Activated naive CD4-positive, alpha-beta T cell treated with anti-CD3 and anti-CD28 coated beads for 36 hours (primary cell): ENCODE data around the gene DSCAML1. TPM values are rescaled to one million over a fixed set of nuclear protein-coding genes. Genes with fewer than 3 reads are reported as not detected.

ENCODE experiments used
- CTCF ChIA-PET: fragments of 350-600 bp; sonication (Branson Sonifier 250); formaldehyde crosslinking; loops from one replicate; lab custom pipeline; 2021; ENCODE audit warnings: antibody characterized with exemption; lab: Charles Lee
- DNase-seq: peaks from one replicate; pipeline ENCODE4 v3.0.0-alpha.2; 2020
- H3K27ac Mint-ChIP-seq: one replicate; pipeline ENCODE4 v1.8.0; 2021; ENCODE audit warnings: mild to moderate bottlenecking, mixed read lengths
- H3K27me3 Mint-ChIP-seq: one replicate; pipeline ENCODE4 v1.8.0; 2021; ENCODE audit warnings: low read depth, mixed read lengths
- H3K36me3 Mint-ChIP-seq: one replicate; pipeline ENCODE4 v1.8.0; 2021; ENCODE audit warnings: low read depth, mixed read lengths
- H3K4me1 Mint-ChIP-seq: one replicate; pipeline ENCODE4 v1.8.0; 2021; ENCODE audit warnings: low read depth, mixed read lengths
- H3K4me3 Mint-ChIP-seq: one replicate; pipeline ENCODE4 v1.8.0; 2021; ENCODE audit warnings: mild to moderate bottlenecking, moderate library complexity, mixed read lengths
- H3K9me3 Mint-ChIP-seq: one replicate; pipeline ENCODE4 v1.8.0; 2021; ENCODE audit warnings: mixed read lengths
- intact Hi-C: fragments of 100-400 bp; cut with micrococcal nuclease; formaldehyde crosslinking; loops from one replicate; pipeline ENCODE4 v1.15.1; 2023
- total RNA-seq, 2 experiments: library from RNA; stranded (reverse); gene quantifications; one replicate each; pipeline ENCODE4 v1.2.3, GENCODE V29; 2021

The DSCAML1 gene
- total RNA-seq, 2 experiments from 2014 or later: 0.17 to 0.30 TPM

GRCh38 chr11:117420598-117420997 lies 376.4 kb downstream of the DSCAML1 start:
- no peak for DNase-seq
- no peak overlapping the region for H3K27ac Mint-ChIP-seq
- no peaks in the 10 kb centered on the region for H3K36me3 Mint-ChIP-seq
- intact Hi-C loops: loop anchor here (10.0 kb wide), 1 partner anchor 634 kb away; no protein-coding TSS in a partner anchor
- H3K4me1 Mint-ChIP-seq: no peaks in the 10 kb centered on the region
- no peaks in the 10 kb centered on the region for H3K27me3 Mint-ChIP-seq
- no peak overlapping the region for H3K4me3 Mint-ChIP-seq
- no peaks in the 10 kb centered on the region for H3K9me3 Mint-ChIP-seq
- CTCF ChIA-PET: no interaction called here

GRCh38 chr11:117420143-117420485 lies 376.9 kb downstream of the DSCAML1 start:
- CTCF ChIA-PET: interaction anchor here (1.2 kb wide), 1 partner anchor 202 kb away, joined by 3 read pairs; no protein-coding TSS in a partner anchor

GRCh38 chr11:117419482-117420142 lies 377.4 kb downstream of the DSCAML1 start:
- intact Hi-C loops: loop anchor here (10.0 kb wide), 1 partner anchor 635 kb away; no protein-coding TSS in a partner anchor

More at GRCh38 chr11:117420143-117420485, 376.9 kb downstream of the DSCAML1 start:
- no peaks in the 10 kb centered on the region for H3K4me1 Mint-ChIP-seq
- H3K4me3 Mint-ChIP-seq: no peak overlapping the region
- intact Hi-C loops: loop anchor here (10.0 kb wide), 1 partner anchor 635 kb away; no protein-coding TSS in a partner anchor
- no peak for DNase-seq
- H3K27me3 Mint-ChIP-seq: no peaks in the 10 kb centered on the region
- no peak overlapping the region for H3K27ac Mint-ChIP-seq
- no peaks in the 10 kb centered on the region for H3K9me3 Mint-ChIP-seq
- H3K36me3 Mint-ChIP-seq: no peaks in the 10 kb centered on the region

GRCh38 chr11:117418737-117419481 lies 378.1 kb downstream of the DSCAML1 start:
- CTCF ChIA-PET: interaction anchor here (1.2 kb wide), 1 partner anchor 203 kb away, joined by 3 read pairs; no protein-coding TSS in a partner anchor

More at GRCh38 chr11:117419482-117420142, 377.4 kb downstream of the DSCAML1 start:
- no peaks in the 10 kb centered on the region for H3K4me1 Mint-ChIP-seq
- H3K27me3 Mint-ChIP-seq: no peaks in the 10 kb centered on the region
- CTCF ChIA-PET: interaction anchor here (1.2 kb wide), 1 partner anchor 202 kb away, joined by 3 read pairs; no protein-coding TSS in a partner anchor
- no peak overlapping the region for H3K4me3 Mint-ChIP-seq
- H3K27ac Mint-ChIP-seq: no peak overlapping the region
- no peaks in the 10 kb centered on the region for H3K9me3 Mint-ChIP-seq
- no peaks in the 10 kb centered on the region for H3K36me3 Mint-ChIP-seq
- DNase-seq: no peak

GRCh38 chr11:117417856-117418255 lies 379.2 kb downstream of the DSCAML1 start:
- Mint-ChIP-seq H3K27ac (no peak overlapping the region), H3K36me3 (no peaks in the 10 kb centered on the region), H3K9me3 (no peaks in the 10 kb centered on the region), H3K4me1 (no peaks in the 10 kb centered on the region), H3K27me3 (no peaks in the 10 kb centered on the region), H3K4me3 (no peak overlapping the region)
- CTCF ChIA-PET: interaction anchor here (5.8 kb wide), 1 partner anchor 8 kb away, joined by 26 read pairs; no protein-coding TSS in a partner anchor
- intact Hi-C loops: no loop called here
- DNase-seq: no peak

More at GRCh38 chr11:117418737-117419481, 378.1 kb downstream of the DSCAML1 start:
- no peaks in the 10 kb centered on the region for H3K27me3 Mint-ChIP-seq
- H3K4me1 Mint-ChIP-seq: no peaks in the 10 kb centered on the region
- H3K9me3 Mint-ChIP-seq: no peaks in the 10 kb centered on the region
- intact Hi-C loops: no loop called here
- DNase-seq: no peak
- H3K36me3 Mint-ChIP-seq: no peaks in the 10 kb centered on the region
- H3K4me3 Mint-ChIP-seq: no peak overlapping the region
- H3K27ac Mint-ChIP-seq: no peak overlapping the region

GRCh38 chr11:117417342-117417741 lies 379.7 kb downstream of the DSCAML1 start:
- intact Hi-C loops: no loop called here
- CTCF ChIA-PET: interaction anchor here (0.7 to 5.8 kb wide), 2 partner anchors 9 to 61 kb away, joined by 3 to 26 read pairs; no protein-coding TSS in a partner anchor
- no peak overlapping the region for H3K4me3 Mint-ChIP-seq
- no peaks in the 10 kb centered on the region for H3K9me3 Mint-ChIP-seq
- DNase-seq: no peak
- no peak overlapping the region for H3K27ac Mint-ChIP-seq
- H3K27me3 Mint-ChIP-seq: no peaks in the 10 kb centered on the region
- no peaks in the 10 kb centered on the region for H3K4me1 Mint-ChIP-seq
- H3K36me3 Mint-ChIP-seq: no peaks in the 10 kb centered on the region

- intact Hi-C loops: no loop called here
- no peaks in the 10 kb centered on the region for H3K27me3 Mint-ChIP-seq
- H3K27ac Mint-ChIP-seq: no peak overlapping the region
- no peaks in the 10 kb centered on the region for H3K36me3 Mint-ChIP-seq
- H3K4me3 Mint-ChIP-seq: no peak overlapping the region
- CTCF ChIA-PET: interaction anchor here (5.8 kb wide), 1 partner anchor 11 kb away, joined by 26 read pairs; no protein-coding TSS in a partner anchor
- no peaks in the 10 kb centered on the region for H3K9me3 Mint-ChIP-seq
- no peak for DNase-seq
- no peaks in the 10 kb centered on the region for H3K4me1 Mint-ChIP-seq
Observed at GRCh38 chr11:117415358-117415896, 381.6 kb downstream of the DSCAML1 start.

- H3K9me3 Mint-ChIP-seq: no peaks in the 10 kb centered on the region
- intact Hi-C loops: no loop called here
- no peaks in the 10 kb centered on the region for H3K27me3 Mint-ChIP-seq
- no peaks in the 10 kb centered on the region for H3K4me1 Mint-ChIP-seq
- no peak for DNase-seq
- peaks cover 4% of the 10 kb centered on the region for H3K36me3 Mint-ChIP-seq
- no peak overlapping the region for H3K4me3 Mint-ChIP-seq
- no peak overlapping the region for H3K27ac Mint-ChIP-seq
- CTCF ChIA-PET: interaction anchor here (0.9 to 5.8 kb wide), 2 partner anchors 11 to 692 kb away, joined by 6 to 26 read pairs; no protein-coding TSS in a partner anchor
Observed at GRCh38 chr11:117414724-117415123, 382.3 kb downstream of the DSCAML1 start.

GRCh38 chr11:117413616-117414015 lies 383.4 kb downstream of the DSCAML1 start:
- CTCF ChIA-PET: interaction anchor here (0.6 to 5.8 kb wide), 2 partner anchors 13 to 207 kb away, joined by 3 to 26 read pairs; no protein-coding TSS in a partner anchor
- Mint-ChIP-seq H3K27ac (no peak overlapping the region), H3K27me3 (no peaks in the 10 kb centered on the region), H3K4me1 (no peaks in the 10 kb centered on the region), H3K9me3 (no peaks in the 10 kb centered on the region), H3K4me3 (no peak overlapping the region), H3K36me3 (peaks cover 11% of the 10 kb centered on the region)
- intact Hi-C loops: no loop called here
- DNase-seq: no peak

GRCh38 chr11:117412653-117413275 lies 384.3 kb downstream of the DSCAML1 start:
- Mint-ChIP-seq H3K36me3 (peaks cover 13% of the 10 kb centered on the region), H3K9me3 (no peaks in the 10 kb centered on the region), H3K4me3 (no peak overlapping the region), H3K4me1 (no peaks in the 10 kb centered on the region), H3K27me3 (no peaks in the 10 kb centered on the region), H3K27ac (no peak overlapping the region)
- CTCF ChIA-PET: interaction anchor here (0.6 to 5.8 kb wide), 2 partner anchors 13 to 208 kb away, joined by 3 to 26 read pairs; no protein-coding TSS in a partner anchor
- intact Hi-C loops: no loop called here
- DNase-seq: no peak

- intact Hi-C loops: no loop called here
- CTCF ChIA-PET: interaction anchor here (5.8 kb wide), 1 partner anchor 14 kb away, joined by 26 read pairs; no protein-coding TSS in a partner anchor
- DNase-seq: no peak
- Mint-ChIP-seq H3K4me3 (no peak overlapping the region), H3K27ac (no peak overlapping the region), H3K36me3 (peaks cover 15% of the 10 kb centered on the region), H3K4me1 (no peaks in the 10 kb centered on the region), H3K27me3 (no peaks in the 10 kb centered on the region), H3K9me3 (no peaks in the 10 kb centered on the region)
Observed at GRCh38 chr11:117412176-117412575, 384.8 kb downstream of the DSCAML1 start.
